Measurements from ENCODE around the gene TACC3. TPM values are rescaled to one million over a fixed set of nuclear protein-coding genes. Genes with fewer than 3 reads are reported as not detected.
A peak's percentile ranks its signal among the peaks of the same experiment; 100 is the strongest.

TACC3 gene
- total and polyA plus RNA-seq, 12 donors = 5.5 to 26.5 (median 11.4) TPM

GRCh38 chr4:1762264-1763010 is 41.1 kb downstream of the TACC3 start:
- H3K4me3 ChIP-seq = no peak overlapping the region
- TF ChIP-seq CTCF (IDR thresholded peaks at IDR 0.05) = no peak
- no peak for TF ChIP-seq POLR2A (IDR thresholded peaks at IDR 0.05)
- DNase-seq = no peak
- intact Hi-C loops (cut with DNase I) = no loop called here
- H3K27ac ChIP-seq = no peak overlapping the region
- no peaks in the 10 kb centered on the region for H3K27me3 ChIP-seq
- WGBS, 4 donors = 80 to 88% (median 87%) methylated on average over 5 to 20 of the region's 20 CpGs
- H3K9me3 ChIP-seq (replicated peaks in 1 of 3) = no peaks in the 10 kb centered on the region
- no peaks in the 10 kb centered on the region for H3K36me3 ChIP-seq (replicated peaks in 1 of 2)
- peaks cover 18 to 21% of the 10 kb centered on the region in 2 donors for H3K4me1 ChIP-seq (replicated peaks in 1 of 2)

GRCh38 chr4:1763070-1763549 is 41.8 kb downstream of the TACC3 start:
- H3K4me3 ChIP-seq = peak overlapping the region in 1 of 4 donors; percentile 17

GRCh38 chr4:1763550-1764080 is 42.3 kb downstream of the TACC3 start:
- Histone ChIP-seq H3K27ac (no peak overlapping the region), H3K36me3 (replicated peaks in 1 of 2) (no peaks in the 10 kb centered on the region), H3K27me3 (no peaks in the 10 kb centered on the region), H3K4me1 (replicated peaks in 1 of 2) (peaks cover 18 to 21% of the 10 kb centered on the region in 2 donors), H3K9me3 (replicated peaks in 1 of 3) (no peaks in the 10 kb centered on the region), H3K4me3 (peak overlapping the region in 1 of 4 donors; percentile 17)
- WGBS, 4 donors = 0 to 14% (median 11%) methylated on average over 4 to 36 of the region's 36 CpGs; no CpG with 5 or more reads in 1 of the 4 donors
- TF ChIP-seq POLR2A (IDR thresholded peaks at IDR 0.05) = no peak
- peak in 2 of 6 experiments; percentile 11 to 28 for TF ChIP-seq CTCF (IDR thresholded peaks at IDR 0.05)
- intact Hi-C loops (cut with DNase I) = no loop called here
- DNase-seq = peak in 6 of 7 donors; percentile 56 to 71 (median 60)

More at GRCh38 chr4:1763070-1763549, 41.8 kb downstream of the TACC3 start:
- Histone ChIP-seq H3K4me1 (replicated peaks in 1 of 2) (peaks cover 18 to 21% of the 10 kb centered on the region in 2 donors), H3K9me3 (replicated peaks in 1 of 3) (no peaks in the 10 kb centered on the region), H3K36me3 (replicated peaks in 1 of 2) (no peaks in the 10 kb centered on the region), H3K27me3 (no peaks in the 10 kb centered on the region), H3K27ac (no peak overlapping the region)
- intact Hi-C loops (cut with DNase I) = no loop called here
- WGBS, 4 donors = 20 to 41% (median 25%) methylated on average over 5 to 31 of the region's 31 CpGs
- TF ChIP-seq CTCF (IDR thresholded peaks at IDR 0.05) = no peak
- no peak for TF ChIP-seq POLR2A (IDR thresholded peaks at IDR 0.05)
- no peak for DNase-seq

- intact Hi-C loops (cut with DNase I) = no loop called here
These were observed 43.3 kb downstream of the TACC3 start for GRCh38 chr4:1764670-1765069.

More at GRCh38 chr4:1764670-1765069, 43.3 kb downstream of the TACC3 start:
- H3K27ac ChIP-seq = no peak overlapping the region
- WGBS, 4 donors = 70 to 89% (median 84%) methylated on average over 2 to 9 of the region's 9 CpGs; no CpG with 5 or more reads in 1 of the 4 donors
- H3K9me3 ChIP-seq (replicated peaks in 1 of 3) = no peaks in the 10 kb centered on the region
- no peak for DNase-seq
- H3K36me3 ChIP-seq (replicated peaks in 1 of 2) = no peaks in the 10 kb centered on the region
- no peak overlapping the region for H3K4me3 ChIP-seq
- H3K4me1 ChIP-seq (replicated peaks in 1 of 2) = peaks cover 18 to 21% of the 10 kb centered on the region in 2 donors
- TF ChIP-seq POLR2A (IDR thresholded peaks at IDR 0.05) (no peak), CTCF (IDR thresholded peaks at IDR 0.05) (no peak)
- H3K27me3 ChIP-seq = no peaks in the 10 kb centered on the region

Data from adrenal gland (tissue), 12 donors.